Upper lobe of left lung (tissue), 4 donors: ENCODE measurements around the gene PRDM8.

ENCODE experiments used
- POLR2A ChIP-seq, 4 donors: fragments of 450-650 bp; IDR thresholded peaks; one replicate each; pipeline ENCODE4 v1.5.1; 2016 to 2017; ENCODE audit warnings: antibody characterized with exemption in 4 of 4, mild to moderate bottlenecking in 2 of 4
- TF ChIP-seq, protein P1 (sequence below), 6 experiments: fragments of 450-650 bp in 4 of 6; fragments of 200-600 bp in 2 of 6; sonication (generic) in 2 of 6; IDR thresholded peaks; one replicate each; pipeline ENCODE4 v1.5.1; 2016 to 2019; ENCODE audit warnings: antibody characterized with exemption in 6 of 6

DNA sequence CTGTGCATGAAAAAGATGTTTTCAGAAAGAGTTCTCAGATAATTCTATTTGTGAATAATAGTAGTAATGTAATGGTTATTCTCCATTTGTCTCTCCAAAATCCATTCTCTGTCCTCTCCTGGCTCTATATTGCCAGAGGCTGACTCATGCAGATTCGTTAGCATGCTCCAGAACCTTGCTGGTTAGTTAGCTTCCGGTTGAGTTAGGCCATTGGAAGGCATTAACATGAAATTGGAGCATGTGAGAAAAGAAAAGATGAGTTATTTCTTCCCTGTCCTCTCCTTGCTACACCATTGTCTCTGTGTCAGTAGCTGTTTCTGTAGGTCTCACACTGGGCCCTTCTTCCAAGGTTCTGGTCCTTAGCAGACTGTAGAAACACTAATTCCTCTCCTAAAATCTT is 23.5 kb upstream of the PRDM8 start:
- TF ChIP-seq, protein P1, sequence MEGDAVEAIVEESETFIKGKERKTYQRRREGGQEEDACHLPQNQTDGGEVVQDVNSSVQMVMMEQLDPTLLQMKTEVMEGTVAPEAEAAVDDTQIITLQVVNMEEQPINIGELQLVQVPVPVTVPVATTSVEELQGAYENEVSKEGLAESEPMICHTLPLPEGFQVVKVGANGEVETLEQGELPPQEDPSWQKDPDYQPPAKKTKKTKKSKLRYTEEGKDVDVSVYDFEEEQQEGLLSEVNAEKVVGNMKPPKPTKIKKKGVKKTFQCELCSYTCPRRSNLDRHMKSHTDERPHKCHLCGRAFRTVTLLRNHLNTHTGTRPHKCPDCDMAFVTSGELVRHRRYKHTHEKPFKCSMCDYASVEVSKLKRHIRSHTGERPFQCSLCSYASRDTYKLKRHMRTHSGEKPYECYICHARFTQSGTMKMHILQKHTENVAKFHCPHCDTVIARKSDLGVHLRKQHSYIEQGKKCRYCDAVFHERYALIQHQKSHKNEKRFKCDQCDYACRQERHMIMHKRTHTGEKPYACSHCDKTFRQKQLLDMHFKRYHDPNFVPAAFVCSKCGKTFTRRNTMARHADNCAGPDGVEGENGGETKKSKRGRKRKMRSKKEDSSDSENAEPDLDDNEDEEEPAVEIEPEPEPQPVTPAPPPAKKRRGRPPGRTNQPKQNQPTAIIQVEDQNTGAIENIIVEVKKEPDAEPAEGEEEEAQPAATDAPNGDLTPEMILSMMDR (IDR thresholded peaks at IDR 0.05), result no peak
- TF ChIP-seq POLR2A (IDR thresholded peaks at IDR 0.05), result no peak
